GM21515 (cell line): ENCODE data around the gene TMEM44.

Source experiments
- ATAC-seq: cut with Tn5 transposase; IDR thresholded peaks from one replicate; pipeline ENCODE4 v1.9.1; 2021; ENCODE audit not compliant: unreplicated experiment

TMEM44 gene

GRCh38 chr3:194633349-194634004, at the start of gene TMEM44:
Gene TMEM44 (minus strand): TSS chr3:194633419. CDS start chr3:194633215, 204 bp downstream.
- ATAC-seq = peak; percentile 90

- ATAC-seq = peak; percentile 50
These were observed 49.6 kb upstream of the TMEM44 start for GRCh38 chr3:194682694-194683310.

- ATAC-seq = no peak
These were observed 49.0 kb upstream of the TMEM44 start for GRCh38 chr3:194682189-194682693.

- no peak for ATAC-seq
These were observed 47.8 kb upstream of the TMEM44 start for GRCh38 chr3:194680888-194681615.

GRCh38 chr3:194676471-194676870, 43.3 kb upstream of the TMEM44 start:
- ATAC-seq = no peak

- no peak for ATAC-seq
These were observed 42.5 kb upstream of the TMEM44 start for GRCh38 chr3:194675680-194676079.

GRCh38 chr3:194675081-194675640, 41.9 kb upstream of the TMEM44 start:
- no peak for ATAC-seq

- no peak for ATAC-seq
These were observed 40.5 kb upstream of the TMEM44 start for GRCh38 chr3:194673761-194674160.

- no peak for ATAC-seq
These were observed 39.7 kb upstream of the TMEM44 start for GRCh38 chr3:194672876-194673275.

- peak; percentile 84 for ATAC-seq
These were observed 38.9 kb upstream of the TMEM44 start, which contains the start of gene LSG1 for GRCh38 chr3:194671900-194672808. Gene LSG1 (minus strand): TSS chr3:194672191. CDS start chr3:194672162, 29 bp downstream.

- ATAC-seq = peak; percentile 4
These were observed 38.3 kb upstream of the TMEM44 start for GRCh38 chr3:194671511-194671899.

- no peak for ATAC-seq
These were observed 34.1 kb upstream of the TMEM44 start for GRCh38 chr3:194667363-194667762.

GRCh38 chr3:194664857-194665256, 31.6 kb upstream of the TMEM44 start:
- ATAC-seq = no peak

- ATAC-seq = no peak
These were observed 28.7 kb upstream of the TMEM44 start for GRCh38 chr3:194661946-194662345.

- no peak for ATAC-seq
These were observed 28.2 kb upstream of the TMEM44 start for GRCh38 chr3:194661374-194661773.

- ATAC-seq = no peak
These were observed 26.6 kb upstream of the TMEM44 start for GRCh38 chr3:194659778-194660177.

GRCh38 chr3:194658477-194659242, 25.4 kb upstream of the TMEM44 start:
- ATAC-seq = no peak

- no peak for ATAC-seq
These were observed 24.2 kb upstream of the TMEM44 start for GRCh38 chr3:194657439-194657838.

GRCh38 chr3:194654443-194654842, 21.2 kb upstream of the TMEM44 start:
- ATAC-seq = no peak

GRCh38 chr3:194647747-194648146, 14.5 kb upstream of the TMEM44 start:
- no peak for ATAC-seq
